Measurements from ENCODE around the gene ITGAL. TPM values are rescaled to one million over a fixed set of nuclear protein-coding genes. Genes with fewer than 3 reads are reported as not detected.

ITGAL gene
- total RNA-seq, 1 experiment from 2014 or later = not detected

- H3K36me3 ChIP-seq (ENCODE audit: insufficient read depth, low read length, poor library complexity, severe bottlenecking) = no peaks in the 10 kb centered on the region
- DNase-seq (ENCODE audit: low spot score) = no peak
- H3K27ac ChIP-seq (ENCODE audit: low read depth, low read length, poor library complexity, severe bottlenecking) = no peak overlapping the region
- intact Hi-C loops (cut with micrococcal nuclease; ENCODE audit: unreplicated experiment) = no loop called here
- no TSS peak for BruUV-seq (replicated peaks)
- no peaks in the 10 kb centered on the region for H3K27me3 ChIP-seq (replicated peaks; ENCODE audit: insufficient read depth, low read depth, low read length, poor library complexity)
- no peaks in the 10 kb centered on the region for H3K9me3 ChIP-seq (ENCODE audit: low read depth, low read length, poor library complexity, severe bottlenecking)
- TF ChIP-seq, protein P1, sequence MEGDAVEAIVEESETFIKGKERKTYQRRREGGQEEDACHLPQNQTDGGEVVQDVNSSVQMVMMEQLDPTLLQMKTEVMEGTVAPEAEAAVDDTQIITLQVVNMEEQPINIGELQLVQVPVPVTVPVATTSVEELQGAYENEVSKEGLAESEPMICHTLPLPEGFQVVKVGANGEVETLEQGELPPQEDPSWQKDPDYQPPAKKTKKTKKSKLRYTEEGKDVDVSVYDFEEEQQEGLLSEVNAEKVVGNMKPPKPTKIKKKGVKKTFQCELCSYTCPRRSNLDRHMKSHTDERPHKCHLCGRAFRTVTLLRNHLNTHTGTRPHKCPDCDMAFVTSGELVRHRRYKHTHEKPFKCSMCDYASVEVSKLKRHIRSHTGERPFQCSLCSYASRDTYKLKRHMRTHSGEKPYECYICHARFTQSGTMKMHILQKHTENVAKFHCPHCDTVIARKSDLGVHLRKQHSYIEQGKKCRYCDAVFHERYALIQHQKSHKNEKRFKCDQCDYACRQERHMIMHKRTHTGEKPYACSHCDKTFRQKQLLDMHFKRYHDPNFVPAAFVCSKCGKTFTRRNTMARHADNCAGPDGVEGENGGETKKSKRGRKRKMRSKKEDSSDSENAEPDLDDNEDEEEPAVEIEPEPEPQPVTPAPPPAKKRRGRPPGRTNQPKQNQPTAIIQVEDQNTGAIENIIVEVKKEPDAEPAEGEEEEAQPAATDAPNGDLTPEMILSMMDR (conservative IDR thresholded peaks at IDR 0.05; ENCODE audit: low read depth, low read length) = no peak
- TF ChIP-seq EZH2 (IDR thresholded peaks at IDR 0.05; ENCODE audit: borderline replicate concordance, low read depth, low read length, poor library complexity, severe bottlenecking) = no peak
- ChIA-PET POLR2A (ENCODE audit: low non-redundant PET) (no interaction called here), CTCF (no interaction called here)
- H3K4me3 ChIP-seq (ENCODE audit: low read depth, low read length, poor library complexity, severe bottlenecking) = no peak overlapping the region
- no peaks in the 10 kb centered on the region for H3K4me1 ChIP-seq (ENCODE audit: insufficient read depth, low read length, poor library complexity, severe bottlenecking)
Observed at GRCh38 chr16:30456302-30456701, 16.2 kb upstream of the ITGAL start.

- no TSS peak for BruUV-seq (replicated peaks)
- no peak for TF ChIP-seq EZH2 (IDR thresholded peaks at IDR 0.05; ENCODE audit: borderline replicate concordance, low read depth, low read length, poor library complexity, severe bottlenecking)
- TF ChIP-seq, protein P1 (conservative IDR thresholded peaks at IDR 0.05; ENCODE audit: low read depth, low read length) = no peak
- H3K4me3 ChIP-seq (ENCODE audit: low read depth, low read length, poor library complexity, severe bottlenecking) = no peak overlapping the region
- H3K27ac ChIP-seq (ENCODE audit: low read depth, low read length, poor library complexity, severe bottlenecking) = no peak overlapping the region
- no peaks in the 10 kb centered on the region for H3K36me3 ChIP-seq (ENCODE audit: insufficient read depth, low read length, poor library complexity, severe bottlenecking)
- POLR2A ChIA-PET (ENCODE audit: low non-redundant PET) = no interaction called here
- H3K27me3 ChIP-seq (replicated peaks; ENCODE audit: insufficient read depth, low read depth, low read length, poor library complexity) = no peaks in the 10 kb centered on the region
- no peaks in the 10 kb centered on the region for H3K9me3 ChIP-seq (ENCODE audit: low read depth, low read length, poor library complexity, severe bottlenecking)
- intact Hi-C loops (cut with micrococcal nuclease; ENCODE audit: unreplicated experiment) = no loop called here
- no peaks in the 10 kb centered on the region for H3K4me1 ChIP-seq (ENCODE audit: insufficient read depth, low read length, poor library complexity, severe bottlenecking)
- no peak for DNase-seq (ENCODE audit: low spot score)
- CTCF ChIA-PET = no interaction called here
Observed at GRCh38 chr16:30457256-30457655, 15.3 kb upstream of the ITGAL start.

DNA sequence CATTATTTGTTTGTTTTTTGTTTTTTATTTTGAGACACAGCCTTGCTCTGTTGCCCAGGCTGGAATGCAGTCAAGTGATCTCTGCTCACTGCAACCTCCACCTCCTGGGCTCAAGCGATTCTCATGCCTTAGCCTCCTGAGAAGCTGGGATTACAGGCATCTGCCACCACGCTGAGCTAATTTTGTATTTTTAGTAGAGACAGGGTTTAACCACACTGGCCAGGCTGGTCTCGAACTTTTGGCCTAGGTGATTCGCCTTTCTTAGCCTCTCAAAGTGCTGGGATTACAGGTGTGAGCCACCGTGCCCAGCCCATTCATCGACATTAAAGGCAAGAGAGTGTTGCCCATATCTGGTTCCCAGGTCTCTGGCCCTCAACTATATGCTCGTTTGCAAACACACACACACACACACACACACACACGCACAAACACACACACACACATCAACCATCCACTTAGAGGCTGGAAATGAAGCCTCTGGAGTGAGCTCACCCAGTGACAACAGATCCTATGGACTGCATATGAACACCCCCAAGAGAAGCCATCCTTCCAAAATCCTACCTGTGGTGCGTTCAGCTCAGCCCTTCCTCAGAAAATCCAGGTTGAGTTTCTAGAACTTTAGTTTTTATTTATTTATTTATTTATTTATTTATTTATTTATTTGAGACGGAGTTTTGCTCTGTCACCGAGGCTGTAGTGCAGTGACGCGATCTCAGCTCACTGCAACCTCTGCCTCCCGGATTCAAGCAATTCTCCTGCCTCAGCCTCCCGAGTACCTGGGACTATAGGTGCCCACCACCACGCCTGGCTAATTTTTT lies 14.6 kb upstream of the ITGAL start:
- Histone ChIP-seq H3K27ac (ENCODE audit: low read depth, low read length, poor library complexity, severe bottlenecking) (no peak overlapping the region), H3K27me3 (replicated peaks; ENCODE audit: insufficient read depth, low read depth, low read length, poor library complexity) (no peaks in the 10 kb centered on the region), H3K4me3 (ENCODE audit: low read depth, low read length, poor library complexity, severe bottlenecking) (no peak overlapping the region), H3K36me3 (ENCODE audit: insufficient read depth, low read length, poor library complexity, severe bottlenecking) (no peaks in the 10 kb centered on the region), H3K4me1 (ENCODE audit: insufficient read depth, low read length, poor library complexity, severe bottlenecking) (no peaks in the 10 kb centered on the region), H3K9me3 (ENCODE audit: low read depth, low read length, poor library complexity, severe bottlenecking) (no peaks in the 10 kb centered on the region)
- BruUV-seq (replicated peaks) = no TSS peak
- DNase-seq (ENCODE audit: low spot score) = no peak
- POLR2A ChIA-PET (ENCODE audit: low non-redundant PET) = no interaction called here
- CTCF ChIA-PET = no interaction called here
- intact Hi-C loops (cut with micrococcal nuclease; ENCODE audit: unreplicated experiment) = no loop called here
- TF ChIP-seq, protein P1 (conservative IDR thresholded peaks at IDR 0.05; ENCODE audit: low read depth, low read length) = no peak
- no peak for TF ChIP-seq EZH2 (IDR thresholded peaks at IDR 0.05; ENCODE audit: borderline replicate concordance, low read depth, low read length, poor library complexity, severe bottlenecking)

All from A673 (cell line).